ENCODE measurements around the gene TPSG1. TPM values are rescaled to one million over a fixed set of nuclear protein-coding genes. Genes with fewer than 3 reads are reported as not detected.

Gene TPSG1
- polyA plus RNA-seq, 1 donor (not counting 4 experiments of a cell fraction or from before 2014, with no cell fraction given), result not detected

GRCh38 chr16:1202274-1202673 lies 22.8 kb downstream of the TPSG1 start:
- Histone ChIP-seq H3K9me1 (ENCODE audit: control insufficient read depth, extremely low read depth, insufficient read depth, low read length) (no peaks in the 10 kb centered on the region), H2AFZ (ENCODE audit: control insufficient read depth, low read length) (no peak overlapping the region), H3K4me3 (ENCODE audit: control insufficient read depth in 2 of 3, extremely low read depth in 1 of 3, insufficient read depth in 2 of 3, low read depth in 1 of 3, low read length in 3 of 3) (no peak overlapping the region), H3K9ac (ENCODE audit: control insufficient read depth, extremely low read depth, insufficient read depth, low read length) (no peak overlapping the region), H4K20me1 (ENCODE audit: control insufficient read depth, extremely low read depth, insufficient read depth, low read length) (no peaks in the 10 kb centered on the region), H3K9me3 (ENCODE audit: control insufficient read depth, low read depth, low read length) (peaks cover 4% of the 10 kb centered on the region), H3K27me3 (ENCODE audit: control insufficient read depth, extremely low read depth, insufficient read depth, low read length) (peaks cover 23% of the 10 kb centered on the region), H3K4me2 (ENCODE audit: control insufficient read depth, extremely low read depth, insufficient read depth, low read depth, low read length) (no peak overlapping the region), H3K4me1 (ENCODE audit: control insufficient read depth, extremely low read depth, insufficient read depth, low read length) (no peaks in the 10 kb centered on the region), H3K79me2 (ENCODE audit: control insufficient read depth, insufficient read depth, low read length) (no peaks in the 10 kb centered on the region), H3K36me3 (ENCODE audit: control insufficient read depth in 2 of 2, extremely low read depth in 1 of 2, insufficient read depth in 2 of 2, low read length in 2 of 2) (no peaks in the 10 kb centered on the region), H3K27ac (ENCODE audit: control insufficient read depth, insufficient read depth, low read length) (no peak overlapping the region)
- TF ChIP-seq EZH2 (IDR thresholded peaks at IDR 0.05; ENCODE audit: low read length), result no peak
- no peak for TF ChIP-seq CTCF (optimal IDR thresholded peaks at IDR 0.05 in 1 of 3, IDR thresholded peaks at IDR 0.05 in 1 of 3, conservative IDR thresholded peaks at IDR 0.05 in 1 of 3; ENCODE audit: extremely low read depth in 1 of 3, insufficient read depth in 2 of 3, low read length in 3 of 3)
- FAIRE-seq, result no peak
- no peak for DNase-seq (ENCODE audit: low read depth, low spot score)
- dilution Hi-C loops (cut with MboI; ENCODE audit: extremely low pct_ligation_motif_present, low sequenced_read_pairs), result no loop called here

GRCh38 chr16:1201444-1201843 lies 23.6 kb downstream of the TPSG1 start:
- no peak overlapping the region for H3K27ac ChIP-seq (ENCODE audit: control insufficient read depth, insufficient read depth, low read length)
- no peaks in the 10 kb centered on the region for H3K79me2 ChIP-seq (ENCODE audit: control insufficient read depth, insufficient read depth, low read length)
- H3K4me1 ChIP-seq (ENCODE audit: control insufficient read depth, extremely low read depth, insufficient read depth, low read length), result no peaks in the 10 kb centered on the region
- no peaks in the 10 kb centered on the region for H3K36me3 ChIP-seq (ENCODE audit: control insufficient read depth in 2 of 2, extremely low read depth in 1 of 2, insufficient read depth in 2 of 2, low read length in 2 of 2)
- H3K27me3 ChIP-seq (ENCODE audit: control insufficient read depth, extremely low read depth, insufficient read depth, low read length), result peaks cover 23% of the 10 kb centered on the region
- no peak for TF ChIP-seq EZH2 (IDR thresholded peaks at IDR 0.05; ENCODE audit: low read length)
- no peak for TF ChIP-seq CTCF (optimal IDR thresholded peaks at IDR 0.05 in 1 of 3, IDR thresholded peaks at IDR 0.05 in 1 of 3, conservative IDR thresholded peaks at IDR 0.05 in 1 of 3; ENCODE audit: extremely low read depth in 1 of 3, insufficient read depth in 2 of 3, low read length in 3 of 3)
- H3K9me3 ChIP-seq (ENCODE audit: control insufficient read depth, low read depth, low read length), result peaks cover 4% of the 10 kb centered on the region
- no peak overlapping the region for H3K9ac ChIP-seq (ENCODE audit: control insufficient read depth, extremely low read depth, insufficient read depth, low read length)
- dilution Hi-C loops (cut with MboI; ENCODE audit: extremely low pct_ligation_motif_present, low sequenced_read_pairs), result no loop called here
- H2AFZ ChIP-seq (ENCODE audit: control insufficient read depth, low read length), result no peak overlapping the region
- H3K4me3 ChIP-seq (ENCODE audit: control insufficient read depth in 2 of 3, extremely low read depth in 1 of 3, insufficient read depth in 2 of 3, low read depth in 1 of 3, low read length in 3 of 3), result no peak overlapping the region
- FAIRE-seq (no peak), DNase-seq (ENCODE audit: low read depth, low spot score) (no peak)
- no peaks in the 10 kb centered on the region for H3K9me1 ChIP-seq (ENCODE audit: control insufficient read depth, extremely low read depth, insufficient read depth, low read length)
- H3K4me2 ChIP-seq (ENCODE audit: control insufficient read depth, extremely low read depth, insufficient read depth, low read depth, low read length), result no peak overlapping the region
- H4K20me1 ChIP-seq (ENCODE audit: control insufficient read depth, extremely low read depth, insufficient read depth, low read length), result no peaks in the 10 kb centered on the region
